CD4-positive, alpha-beta T cell treated with Interferon gamma for 1 hour (primary cell): ENCODE measurements around the gene PMVK.

Experiments used
- DNase-seq: peaks from one replicate; pipeline ENCODE4 v3.0.0-alpha.2; 2020

The PMVK gene

DNA sequence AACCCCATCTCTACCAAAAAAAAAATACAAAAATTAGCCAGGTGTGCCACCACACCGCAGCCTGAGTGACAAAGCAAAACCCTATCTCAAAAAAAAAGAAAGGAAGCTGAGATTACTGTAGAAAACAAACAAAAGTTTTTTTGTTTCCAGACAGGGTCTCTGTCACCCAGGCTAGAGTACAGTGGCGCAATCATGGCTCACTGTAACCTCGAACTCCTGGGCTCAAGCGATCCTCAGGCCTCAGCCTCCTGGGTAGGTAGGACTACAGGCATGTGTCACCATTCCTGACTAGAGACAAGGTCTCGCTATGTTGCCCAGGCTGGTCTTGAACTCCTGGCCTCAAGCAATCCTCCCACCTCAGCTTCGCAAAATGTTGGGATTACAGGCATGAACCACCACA lies 27.8 kb upstream of the PMVK start:
- no peak for DNase-seq

DNA sequence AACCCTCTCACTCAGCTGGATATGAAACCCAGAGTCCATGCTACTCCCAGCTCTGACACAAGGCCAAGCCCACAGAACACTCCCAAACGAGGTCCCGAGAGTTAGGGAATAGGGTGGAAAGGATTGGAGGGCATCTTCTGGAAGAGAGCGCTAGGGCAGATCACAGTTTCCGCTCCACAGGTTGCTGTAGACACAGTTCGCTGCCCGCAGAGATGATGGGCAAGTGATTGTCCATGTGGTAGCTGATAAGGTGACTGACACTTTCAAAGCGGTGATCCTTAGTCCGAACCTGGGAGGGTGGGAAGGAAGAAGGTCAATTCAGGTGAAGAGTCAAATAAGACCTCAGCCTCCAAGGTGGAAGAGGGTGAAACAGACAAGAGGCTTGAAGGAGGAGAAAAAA lies 27.1 kb upstream of the PMVK start:
- no peak for DNase-seq

DNA sequence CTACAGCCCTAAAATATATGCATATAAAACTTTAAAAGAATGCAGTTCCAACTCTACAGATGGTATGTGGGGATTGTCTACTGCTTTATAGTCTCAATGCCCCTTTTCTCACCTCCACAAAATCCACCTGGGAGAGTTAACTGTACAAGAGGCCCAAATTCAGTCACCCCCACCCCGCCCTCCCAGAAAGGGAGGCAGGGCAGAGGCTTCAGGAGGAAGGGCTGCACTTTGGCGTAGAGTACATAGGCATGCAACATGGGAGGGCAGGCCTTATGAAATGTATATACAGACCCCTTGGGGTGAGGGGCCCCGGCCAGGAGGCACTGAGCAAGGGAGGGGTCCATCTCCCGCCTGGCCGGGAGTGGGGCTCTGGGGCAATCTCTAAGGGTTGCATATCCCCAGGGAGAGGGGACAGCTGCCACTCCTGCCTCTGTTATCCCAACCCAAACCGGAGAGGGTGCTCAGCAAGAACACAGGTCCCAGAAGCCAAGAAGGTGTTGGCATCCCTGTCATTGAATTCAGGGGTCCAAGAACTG lies 26.3 kb upstream of the PMVK start:
- no peak for DNase-seq

DNA sequence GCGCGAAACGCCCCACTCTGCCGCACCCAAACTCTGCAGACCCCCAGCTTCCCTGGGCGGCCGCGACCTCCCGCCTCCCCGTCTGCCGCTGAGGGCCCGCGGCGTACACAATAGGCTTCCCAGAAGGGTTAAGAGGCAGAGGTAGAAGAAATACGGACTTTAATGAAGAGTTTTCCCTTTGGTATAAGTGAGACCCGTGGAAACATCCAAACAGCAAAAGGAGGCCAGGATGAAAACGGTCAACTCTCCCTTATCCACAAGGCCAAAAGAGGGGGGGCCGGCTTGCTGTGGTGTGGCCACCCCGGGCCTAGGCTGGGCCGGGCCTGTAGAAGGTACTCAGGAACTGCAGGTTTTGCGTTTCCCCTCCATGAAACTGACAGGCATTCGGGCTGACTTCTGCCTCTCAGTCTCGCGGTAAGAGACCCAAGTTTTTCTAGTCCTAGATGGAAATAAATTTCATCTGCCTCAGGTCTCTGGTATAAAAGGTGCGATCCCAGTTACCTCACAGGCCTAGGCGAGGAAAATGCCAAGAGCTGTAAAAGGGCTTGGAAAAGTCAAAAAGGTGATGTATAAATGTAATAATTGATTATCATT lies 25.7 kb upstream of the PMVK start:
- no peak for DNase-seq

DNA sequence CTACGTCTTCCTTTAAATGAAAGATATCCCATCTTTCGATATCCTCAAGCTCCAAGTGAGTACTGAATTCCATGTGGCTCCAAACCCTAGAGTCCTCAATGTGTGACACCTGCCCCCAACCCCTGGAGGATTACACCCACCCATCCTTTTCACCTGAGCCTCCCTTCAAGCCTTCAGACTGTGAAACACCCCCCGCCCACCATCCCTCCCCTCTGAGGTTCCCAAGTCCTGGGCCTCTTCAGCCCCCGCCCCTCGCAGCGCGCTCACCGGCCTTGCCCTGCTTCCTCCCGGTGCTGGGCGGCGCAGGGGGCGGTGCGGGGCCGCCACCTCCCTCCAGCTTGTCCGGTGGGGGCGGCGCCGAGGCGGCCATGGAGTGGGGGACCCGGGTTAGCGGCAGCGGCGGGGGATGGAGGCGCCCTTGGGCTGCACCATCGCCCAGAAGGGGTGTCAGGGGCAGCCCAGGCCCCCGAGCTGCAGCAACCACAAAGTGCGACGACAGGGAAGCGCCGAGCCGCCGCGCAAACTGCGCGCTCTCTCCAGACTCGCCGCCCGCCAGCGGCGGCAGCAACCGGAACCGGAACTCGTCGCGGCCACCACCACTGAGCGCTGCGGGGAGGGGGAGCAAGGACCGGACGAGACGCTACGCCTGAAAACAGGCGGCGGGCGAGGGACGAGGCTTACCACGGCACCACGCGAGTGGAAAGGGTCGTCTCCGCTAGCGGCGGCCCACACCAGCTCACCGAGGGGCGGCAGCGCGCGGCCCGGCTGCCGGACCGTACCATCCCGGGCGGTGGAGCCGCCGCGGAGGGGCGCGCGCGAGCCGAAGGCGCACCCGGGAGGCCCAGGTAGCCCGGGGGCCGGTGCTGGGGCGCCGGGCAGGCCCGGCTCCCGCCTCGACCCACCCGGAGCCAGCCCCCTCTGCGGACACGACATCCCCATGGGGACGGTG lies 25.0 kb upstream of the PMVK start, which contains the start of gene PYGO2:
PYGO2 (minus strand) TSS at position 576 of the 949 bp plus-strand sequence; CDS start at position 370, 206 bp downstream.
- peak; percentile 78 for DNase-seq

DNA sequence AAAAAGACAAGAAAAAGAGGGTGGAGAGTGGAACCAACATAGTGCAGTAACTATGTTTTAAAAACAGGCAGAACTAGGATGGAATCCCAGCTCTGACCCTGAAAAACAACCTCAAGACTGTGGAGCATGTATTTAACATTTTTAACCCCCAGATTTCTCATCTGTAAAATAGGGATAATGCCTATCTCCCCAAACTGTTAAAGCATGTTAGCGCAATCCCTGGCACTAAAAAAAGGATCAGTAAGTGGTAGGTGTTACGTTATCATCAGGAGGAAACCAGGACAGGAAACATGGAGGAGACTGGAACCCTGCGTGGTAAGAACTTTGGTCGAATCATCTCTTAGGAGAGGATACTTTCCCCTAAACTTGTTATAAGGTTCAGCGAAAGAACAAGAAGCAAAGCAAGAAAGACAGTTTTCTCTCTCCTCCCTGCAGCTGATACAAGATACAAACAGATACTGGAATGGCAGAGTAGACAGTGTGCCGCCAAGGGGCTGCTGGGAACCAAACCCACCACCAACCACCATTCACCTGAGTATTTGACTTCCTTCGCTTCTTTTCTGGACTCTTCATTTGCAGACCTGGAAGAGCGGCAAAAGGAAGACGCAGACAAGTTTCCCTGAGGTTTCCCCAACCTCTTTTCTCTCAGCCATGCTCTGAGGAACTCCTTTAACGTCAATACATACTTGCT lies 24.1 kb upstream of the PMVK start:
- DNase-seq, result no peak

DNA sequence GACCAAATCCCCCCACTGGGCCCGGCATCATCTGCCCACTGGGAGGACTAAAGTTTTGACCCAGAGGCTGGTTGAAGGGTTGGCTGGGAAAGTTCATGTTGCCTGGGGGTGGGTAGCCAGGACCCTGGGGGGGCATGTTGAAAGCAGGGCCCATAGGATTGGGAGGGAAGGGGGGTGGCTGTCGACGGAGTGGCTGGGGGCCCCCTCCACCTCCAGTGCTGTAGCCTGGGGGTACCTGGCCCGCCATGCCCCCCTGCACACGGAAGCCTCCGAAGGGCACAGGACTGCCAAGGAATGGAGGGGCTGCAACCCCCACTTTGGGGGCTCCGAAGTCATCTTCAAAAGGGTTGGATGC lies 22.9 kb upstream of the PMVK start:
- DNase-seq, result no peak

DNA sequence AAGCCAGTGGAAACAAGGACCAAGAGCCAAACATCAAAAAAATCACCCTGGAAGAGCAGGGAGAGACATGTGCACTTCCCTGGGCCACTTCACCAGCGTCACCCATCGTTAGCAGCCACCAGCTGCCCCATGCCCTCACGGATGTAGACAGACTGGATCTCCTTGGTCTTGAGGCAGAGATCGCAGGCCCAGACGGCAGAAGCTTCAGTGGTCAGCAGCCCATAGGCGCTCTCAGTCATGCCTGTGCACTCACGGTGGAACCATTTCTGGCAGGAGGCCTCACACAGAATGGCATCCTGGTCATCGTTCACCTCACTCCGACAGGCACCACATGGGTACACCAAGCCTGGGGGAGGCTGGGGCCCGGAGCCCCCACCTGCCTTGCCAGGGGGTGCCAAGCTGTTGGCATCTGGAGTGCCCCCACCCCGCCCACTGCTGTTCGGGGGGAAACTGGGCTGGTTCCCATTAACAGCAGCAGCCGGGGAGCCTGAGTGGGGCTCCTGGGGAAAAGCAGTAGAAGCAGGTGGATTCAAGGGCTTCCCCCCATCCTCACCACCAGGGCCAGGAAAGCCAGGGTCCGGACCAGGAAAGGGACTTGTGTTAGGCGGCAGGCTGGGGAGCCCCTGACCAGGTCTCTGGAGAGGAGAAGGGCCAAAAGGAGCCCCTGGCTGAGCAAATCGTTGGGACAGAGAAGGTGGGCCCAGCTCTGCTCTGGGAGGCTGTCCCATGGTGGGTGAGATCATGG lies 22.3 kb upstream of the PMVK start:
- no peak for DNase-seq

DNA sequence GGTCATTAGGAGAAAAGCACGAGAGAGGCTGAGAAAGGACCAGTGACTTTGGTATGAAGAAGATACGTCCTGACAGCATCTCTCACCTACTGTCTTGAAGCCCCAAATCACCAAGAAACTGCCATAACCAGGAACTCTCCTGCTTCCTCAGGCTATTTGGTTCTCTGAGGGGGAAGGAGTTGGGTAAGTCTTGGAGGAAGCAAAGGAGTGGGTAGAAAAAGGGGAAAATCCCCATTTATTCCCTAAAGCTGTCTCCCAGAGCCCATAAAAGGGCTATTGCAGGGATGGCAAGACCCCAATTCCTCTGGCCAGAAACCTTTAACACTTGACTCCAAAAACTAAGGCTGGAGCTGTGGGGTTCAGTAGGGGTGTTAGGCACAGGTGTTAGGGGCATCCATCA lies 21.5 kb upstream of the PMVK start:
- DNase-seq, result no peak

DNA sequence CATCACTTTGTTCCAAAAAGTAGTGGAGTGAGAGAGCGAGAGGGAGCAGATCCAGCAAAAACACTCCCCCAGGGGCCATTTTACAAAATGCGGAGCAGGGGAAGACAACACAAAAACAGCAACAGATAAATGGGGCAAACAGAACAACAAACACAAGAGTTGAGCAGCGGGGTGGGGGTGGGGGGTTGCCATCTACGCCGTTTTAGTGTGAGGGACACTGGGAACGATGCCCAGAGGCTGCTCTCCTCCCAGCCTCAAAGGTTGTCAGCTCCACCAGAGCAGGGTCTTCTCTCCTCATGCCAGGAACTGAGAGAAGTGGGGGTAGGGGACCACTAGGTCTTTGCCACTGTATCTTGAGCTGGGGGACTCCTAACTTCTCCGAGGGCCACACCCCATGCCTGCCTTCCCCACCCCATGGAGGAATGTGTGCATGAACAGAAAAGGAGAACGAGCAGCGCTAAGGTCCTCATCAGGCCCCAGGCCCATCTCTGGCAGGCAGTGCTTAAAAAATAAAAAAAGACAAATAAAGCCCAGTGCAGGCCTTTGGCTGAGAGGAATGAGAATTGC lies 20.7 kb upstream of the PMVK start:
- DNase-seq, result no peak

DNA sequence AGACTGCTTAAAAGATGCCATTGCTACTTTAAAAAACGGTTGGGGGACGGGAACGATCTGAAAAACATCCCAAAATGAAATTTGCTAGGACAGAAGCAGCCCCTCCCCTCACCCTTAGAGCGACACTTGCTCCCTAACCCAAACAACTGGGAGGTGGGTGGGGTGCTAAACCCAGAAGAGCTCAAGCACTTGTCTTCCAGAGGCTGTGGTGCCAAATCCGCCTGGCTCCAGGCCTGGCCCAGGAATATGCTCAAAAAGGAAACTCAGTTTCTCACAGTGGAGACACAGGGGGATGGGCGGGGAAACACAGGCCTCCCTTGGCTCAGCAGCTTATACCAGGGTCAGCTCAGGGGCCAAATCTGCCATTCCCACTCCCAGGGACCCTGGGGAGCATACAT lies 20.0 kb upstream of the PMVK start:
- no peak for DNase-seq

DNA sequence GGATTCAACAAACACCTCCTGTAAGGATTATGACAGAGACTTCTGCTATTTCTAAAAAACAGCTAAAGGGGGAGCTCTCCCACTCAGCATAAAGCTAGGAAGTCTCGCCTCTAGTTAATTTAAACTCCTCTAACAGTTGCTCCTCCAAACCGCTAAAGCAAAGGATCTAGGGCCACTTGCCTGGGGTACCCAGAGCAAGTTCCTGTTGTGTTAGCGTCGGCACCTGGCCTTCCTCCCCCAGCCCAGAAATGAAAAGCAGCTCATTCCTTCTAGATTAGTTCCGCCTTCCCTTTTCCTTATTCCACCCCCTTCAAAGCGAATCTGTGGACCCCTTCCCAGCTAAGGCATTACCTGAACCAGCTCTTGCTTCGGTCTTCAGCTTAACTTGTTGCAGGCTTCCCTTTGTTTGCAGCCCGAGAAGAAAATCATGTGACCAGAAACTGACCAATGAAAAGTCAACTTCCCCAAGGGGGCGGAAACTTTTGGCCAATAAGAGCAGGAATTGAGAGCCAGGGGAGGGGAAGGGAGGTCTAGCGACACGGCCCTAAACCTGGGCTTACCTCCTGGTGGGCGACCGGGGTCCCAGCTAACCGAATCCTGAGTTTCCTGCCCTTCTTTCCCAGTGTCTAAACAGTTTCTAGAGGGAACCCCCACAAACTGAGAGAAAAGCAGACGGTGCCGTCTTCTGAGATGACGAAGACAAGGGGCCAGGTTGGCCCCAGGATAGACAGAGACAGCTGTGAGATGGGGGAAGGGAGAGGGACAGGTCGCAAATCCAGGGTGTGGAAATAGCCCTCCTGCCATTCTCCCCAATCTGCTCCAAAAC lies 19.4 kb upstream of the PMVK start, which contains the start of gene PBXIP1:
PBXIP1 (minus strand) TSS at position 382 of the 826 bp plus-strand sequence. CDS start 2,378 bp downstream, outside the sequence.
- peak; percentile 90 for DNase-seq

DNA sequence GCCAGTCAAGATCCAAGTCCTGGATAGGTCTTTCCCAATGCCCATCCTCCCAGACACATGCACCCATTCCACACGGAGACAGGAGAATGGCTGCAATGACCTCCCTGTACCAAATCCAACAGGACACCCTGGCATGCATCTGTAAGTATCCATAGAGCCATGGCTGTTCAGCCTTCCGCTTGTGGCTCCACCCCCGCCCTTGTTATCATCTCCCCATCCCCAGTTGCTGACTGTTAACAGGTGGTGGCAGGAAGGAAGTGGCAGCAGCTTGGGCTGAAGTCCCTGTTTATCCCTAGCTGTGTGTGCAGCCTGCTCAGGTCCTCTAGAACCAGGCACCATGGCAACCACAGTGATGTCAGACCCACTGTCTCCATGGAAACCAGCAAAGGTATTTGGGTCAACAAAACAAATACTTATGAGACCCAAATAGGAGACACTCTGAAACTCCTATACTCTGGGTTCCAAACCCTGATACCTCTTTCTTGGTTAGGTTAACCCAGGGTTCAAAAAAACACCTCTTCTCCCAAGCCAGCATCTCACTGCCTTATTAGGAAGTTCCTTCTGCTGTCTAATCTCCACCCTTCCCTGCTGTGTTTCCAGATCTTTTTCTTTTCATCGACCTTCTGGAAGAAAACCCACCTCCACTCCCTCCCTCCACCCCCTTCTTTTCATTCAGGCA lies 18.7 kb upstream of the PMVK start:
- peak; percentile 98 for DNase-seq

DNA sequence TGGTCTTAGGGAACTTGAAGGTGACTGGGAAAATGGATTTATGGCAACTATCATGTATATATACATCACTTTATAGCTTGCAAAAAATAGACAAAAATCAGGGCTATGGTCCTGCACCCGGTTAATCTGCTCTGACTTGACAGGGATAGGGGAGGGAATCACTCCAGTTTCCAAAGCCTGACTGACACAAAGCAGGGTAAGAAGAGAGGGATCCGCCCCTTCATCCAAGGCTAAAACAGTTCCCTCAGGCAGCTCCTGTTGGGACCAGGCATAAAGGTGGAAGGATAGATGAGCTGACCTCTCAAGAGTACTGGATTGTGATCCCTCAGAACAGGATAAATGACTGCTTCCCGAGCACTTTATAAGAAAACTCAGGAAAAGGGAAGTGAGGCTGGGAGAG lies 18.0 kb upstream of the PMVK start:
- no peak for DNase-seq

DNA sequence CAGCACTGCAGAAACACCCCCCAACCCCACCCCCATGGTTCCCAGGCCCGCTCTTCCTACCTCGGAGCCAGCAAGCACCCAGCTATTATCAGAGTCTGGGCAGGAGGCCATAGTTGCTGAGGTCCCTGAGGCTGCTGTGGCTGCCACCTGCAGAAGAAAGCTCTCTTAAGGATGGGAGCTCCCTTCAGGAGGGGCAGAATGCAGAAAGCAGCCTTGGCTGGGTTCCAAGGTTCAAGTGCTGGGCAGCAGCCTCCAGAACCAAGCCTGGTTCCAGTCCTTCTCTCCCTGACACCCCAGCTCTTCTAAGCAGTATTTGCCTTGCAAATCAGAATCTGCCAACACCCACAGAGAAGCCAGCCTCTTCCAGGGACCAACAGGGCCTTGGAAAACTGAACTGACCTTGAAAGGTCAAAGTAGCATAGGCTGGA lies 17.1 kb upstream of the PMVK start:
- DNase-seq, result no peak

DNA sequence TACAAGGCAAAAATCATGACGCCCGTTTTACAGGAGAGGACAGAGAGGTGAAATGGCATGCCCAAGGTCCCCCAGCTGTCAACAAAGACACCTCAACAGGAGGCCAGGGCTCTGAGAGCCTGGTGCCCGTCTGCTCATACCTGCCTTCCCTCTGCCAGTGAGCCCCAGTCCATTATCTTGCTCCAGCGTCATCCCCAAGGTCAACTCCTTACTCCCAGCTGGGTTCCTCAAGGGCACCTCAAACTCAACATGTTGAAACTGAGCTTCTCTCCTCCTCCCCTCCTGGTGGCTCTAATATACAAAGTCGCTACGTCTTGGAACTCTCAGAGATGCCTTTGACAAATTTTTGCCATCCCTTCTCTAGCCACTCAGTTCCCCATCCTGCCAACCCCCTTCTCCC lies 16.1 kb upstream of the PMVK start:
- DNase-seq, result no peak

DNA sequence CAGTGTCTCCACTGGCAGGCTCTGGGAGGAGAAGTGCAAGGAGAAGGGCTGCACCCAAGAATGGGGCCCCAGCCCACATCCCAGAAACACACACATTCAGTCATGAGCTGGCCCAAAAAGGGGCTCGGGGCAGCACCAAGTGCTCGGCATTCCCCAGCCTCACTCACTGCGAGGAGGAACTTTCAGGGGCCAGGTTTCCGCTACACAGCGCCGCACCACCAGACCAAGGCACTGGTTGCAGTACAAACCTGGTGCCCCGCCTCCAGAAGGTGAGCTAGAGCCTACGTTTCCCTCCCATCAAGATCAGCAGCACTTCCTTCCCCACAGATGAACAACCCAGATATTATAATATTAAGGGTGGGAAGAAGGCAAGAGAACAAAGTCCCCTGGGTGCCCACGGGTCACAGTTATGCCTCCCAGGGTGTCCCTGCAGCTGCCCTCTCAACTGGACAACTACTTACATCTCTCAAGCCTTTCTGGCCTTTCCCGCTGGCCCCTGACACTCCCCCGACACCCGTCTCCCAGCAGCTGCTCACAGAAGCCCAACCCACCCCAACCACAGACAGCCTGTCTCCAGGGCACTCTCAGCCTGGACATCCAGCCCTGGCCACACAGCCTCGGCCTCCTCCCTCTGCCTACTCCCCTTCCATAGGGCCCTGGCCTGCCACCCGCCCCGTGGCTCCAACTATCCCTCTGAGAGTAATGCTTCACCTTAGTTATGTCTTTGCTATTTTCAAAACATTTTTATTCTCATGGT lies 15.6 kb upstream of the PMVK start:
- DNase-seq, result peak; percentile 66

DNA sequence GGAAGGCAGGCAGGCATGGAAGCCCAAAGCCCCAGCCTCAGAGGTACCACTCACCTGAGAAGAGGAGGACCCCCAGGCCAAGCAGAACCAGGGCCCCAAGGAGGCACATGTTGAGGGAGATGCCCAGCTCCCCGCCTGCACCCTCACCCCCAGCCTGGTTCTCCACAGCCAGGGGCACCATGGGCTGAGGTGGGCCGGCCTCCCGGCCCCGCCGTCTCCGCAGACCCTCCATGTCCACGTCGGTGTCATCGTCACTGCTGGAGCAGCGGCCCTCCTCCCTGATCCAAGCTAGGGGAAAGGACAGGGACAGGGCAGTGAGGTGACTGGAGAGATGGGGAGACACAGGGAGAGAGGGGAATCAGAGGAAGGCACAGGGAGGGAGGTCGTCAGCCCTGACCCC lies 11.6 kb upstream of the PMVK start:
- DNase-seq, result no peak

DNA sequence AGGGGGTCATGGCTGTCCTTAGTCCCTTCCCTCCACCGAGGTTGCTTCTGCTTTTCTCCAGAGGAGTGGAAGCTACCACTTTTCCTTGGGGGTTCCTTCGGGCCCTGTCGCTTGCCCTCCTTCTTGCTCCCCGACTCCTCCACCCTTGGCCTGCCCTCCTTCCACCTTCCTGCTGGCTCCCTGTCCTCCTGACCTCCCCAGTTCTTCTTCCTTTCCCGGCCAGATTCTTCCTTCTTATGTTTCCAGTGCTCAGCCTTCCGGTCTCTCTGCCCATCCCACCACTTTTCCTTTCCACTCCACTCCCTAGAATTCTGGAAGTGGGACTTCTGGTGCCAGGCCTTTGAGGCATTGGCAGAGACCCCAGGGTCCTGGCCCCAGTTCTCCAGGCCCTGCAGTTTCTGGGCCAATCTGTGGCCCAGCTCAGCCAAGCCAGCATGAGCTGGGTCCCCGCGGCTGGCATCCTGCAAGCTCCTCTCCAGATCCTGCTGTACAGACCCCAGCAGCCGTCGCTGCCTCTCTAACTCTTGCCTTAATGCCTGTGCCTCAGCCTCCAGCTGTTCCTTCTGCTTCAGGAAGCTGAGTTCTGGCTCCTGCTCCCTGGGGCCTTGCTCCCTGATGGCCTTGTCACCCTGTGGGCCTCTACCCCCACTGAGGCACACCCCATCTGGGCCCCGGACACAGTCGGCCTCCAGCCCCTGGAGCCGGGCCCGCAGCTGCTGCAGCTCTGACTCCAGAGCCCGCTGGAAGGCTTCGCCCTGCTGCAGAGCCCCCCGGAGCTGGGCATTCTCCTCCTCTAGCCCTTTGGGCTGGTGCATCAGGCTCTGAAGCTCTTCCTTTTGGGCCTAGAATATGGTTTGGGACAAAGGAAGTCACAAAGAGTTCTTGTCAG lies 9.7 kb upstream of the PMVK start:
- DNase-seq, result no peak
